Left renal pelvis (tissue), 4 donors: ENCODE data around the gene ZBTB20. TPM values are rescaled to one million over a fixed set of nuclear protein-coding genes. Genes with fewer than 3 reads are reported as not detected.

Experiments
- DNase-seq, 4 donors: peaks; one replicate each; pipeline ENCODE4 v3.0.0-alpha.2; 2013; ENCODE audit warnings: low read depth in 4 of 4, low spot score in 3 of 4
- polyA plus RNA-seq, 4 donors: library from polyadenylated mRNA; unstranded; fragments of 120-200 nt; gene quantifications; one replicate each; pipeline ENCODE4 v1.2.1, GENCODE V29; 2013; ENCODE audit not compliant: insufficient read length in 4 of 4

Gene ZBTB20
- polyA plus RNA-seq, 4 donors = 4.8 to 6.6 (median 5.4) TPM

GRCh38 chr3:114879059-114880031 is 267.7 kb downstream of the ZBTB20 start:
- DNase-seq = no peak

GRCh38 chr3:114878114-114878839 is 268.8 kb downstream of the ZBTB20 start:
- DNase-seq = no peak

GRCh38 chr3:114877378-114878113 is 269.5 kb downstream of the ZBTB20 start:
- no peak for DNase-seq

DNA sequence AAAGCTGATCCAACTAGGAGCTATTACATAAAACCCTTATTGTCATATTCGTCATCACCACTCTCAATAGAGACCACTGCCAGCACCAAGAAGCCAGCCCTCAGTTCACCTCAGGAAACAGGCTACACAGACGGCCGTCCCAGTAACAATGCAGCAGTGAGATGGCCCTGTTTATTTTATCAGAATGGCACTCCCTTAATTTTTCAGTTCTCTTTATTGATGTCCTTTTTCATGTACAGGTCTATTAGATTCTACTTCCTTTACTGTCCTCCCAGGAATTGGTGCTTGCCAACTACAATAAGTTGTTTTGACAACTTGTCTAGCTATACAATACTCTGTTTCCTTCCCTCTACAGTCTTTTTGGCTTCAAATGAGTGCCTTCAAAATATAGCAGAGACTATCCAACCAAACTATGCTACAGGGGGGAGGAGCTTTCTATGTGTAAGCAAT is 272.5 kb downstream of the ZBTB20 start:
- DNase-seq = no peak

GRCh38 chr3:114873591-114873990 is 273.5 kb downstream of the ZBTB20 start:
- no peak for DNase-seq

- DNase-seq = no peak
Measured at GRCh38 chr3:114872588-114872987, 274.5 kb downstream of the ZBTB20 start.

DNA sequence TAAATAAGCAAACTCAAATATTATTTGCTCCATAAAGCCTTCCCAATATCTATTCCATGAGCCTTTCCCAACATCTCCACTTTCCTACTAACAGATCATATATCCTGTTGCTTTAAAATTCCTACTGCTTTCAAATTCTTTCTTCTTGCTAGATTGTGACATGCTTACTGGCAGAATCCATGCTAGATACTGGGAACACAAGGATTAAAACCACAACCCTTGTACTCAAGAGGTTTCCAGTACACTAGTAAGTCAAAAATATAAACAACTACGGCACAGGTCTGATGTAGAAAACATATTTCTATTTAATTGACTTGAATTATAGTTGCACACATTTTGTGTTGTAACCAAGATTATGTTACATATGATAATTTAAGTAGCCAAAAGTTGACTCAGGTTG is 275.0 kb downstream of the ZBTB20 start:
- DNase-seq = no peak

DNA sequence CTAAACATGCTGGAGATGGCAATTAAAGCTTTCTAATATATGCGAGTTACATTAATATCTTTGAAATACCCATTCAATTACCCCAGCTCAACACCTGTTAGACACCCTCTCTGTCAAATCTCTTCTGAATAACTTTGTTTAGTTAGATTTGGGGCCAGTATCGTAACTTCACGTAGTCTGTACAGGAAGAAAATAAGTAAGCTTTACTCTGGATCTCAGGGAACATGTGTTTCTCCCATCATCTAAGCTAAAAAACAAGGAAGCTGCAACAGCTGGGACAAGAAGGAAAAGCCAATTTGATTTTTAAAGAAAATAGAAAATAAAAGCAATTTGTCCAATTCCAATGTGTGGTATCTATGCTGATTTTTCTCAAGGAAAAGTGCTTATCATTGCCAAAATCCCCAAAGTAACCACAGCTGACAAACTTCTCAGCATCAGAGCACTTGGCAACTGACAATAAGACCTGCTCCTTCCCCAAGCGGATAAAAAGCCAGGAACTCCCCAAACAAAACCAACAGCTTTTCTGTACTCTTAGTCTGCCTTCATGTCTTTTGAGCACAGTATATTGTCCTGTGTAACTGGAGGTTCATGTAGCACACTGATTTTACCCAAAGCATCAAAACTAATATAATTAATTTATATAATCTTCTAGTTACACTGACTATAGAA is 279.1 kb downstream of the ZBTB20 start:
- no peak for DNase-seq

DNA sequence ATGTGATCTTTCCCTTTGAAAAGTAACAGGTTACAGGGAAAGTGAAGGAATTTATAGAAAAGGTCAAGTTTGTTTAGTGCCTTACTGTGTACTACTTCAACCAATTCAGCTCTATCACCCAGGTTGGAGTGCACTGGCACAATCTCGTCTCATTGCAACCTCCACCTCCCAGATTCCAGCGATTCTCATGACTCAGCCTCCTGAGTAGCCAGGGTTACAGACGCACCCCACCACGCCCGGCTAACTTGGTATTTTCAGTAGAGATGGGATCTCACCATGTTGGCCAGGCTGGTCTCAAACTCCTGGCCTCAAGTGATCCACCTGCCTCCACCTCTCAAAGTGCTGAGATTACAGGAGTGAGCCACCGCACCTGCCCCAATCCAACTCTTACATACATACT is 279.7 kb downstream of the ZBTB20 start:
- no peak for DNase-seq

DNA sequence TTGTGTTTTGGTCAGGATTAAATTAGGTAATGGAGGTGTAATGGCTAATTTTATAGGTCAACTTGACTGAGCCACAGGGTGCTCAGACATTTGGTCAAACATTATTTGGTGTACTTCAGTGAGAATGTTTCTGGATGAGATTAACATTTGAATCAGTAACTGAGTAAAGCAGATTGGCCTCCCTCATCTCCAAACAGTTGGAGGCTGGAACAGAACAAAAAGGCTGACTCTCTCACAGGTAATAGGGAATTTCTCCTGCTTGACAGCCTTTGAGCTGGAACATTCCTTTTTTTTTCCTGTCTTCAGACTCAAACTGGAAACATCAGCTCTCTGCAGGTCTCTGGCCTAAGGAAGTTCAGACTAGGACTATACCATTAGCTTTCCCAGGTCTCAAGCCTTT is 280.7 kb downstream of the ZBTB20 start:
- no peak for DNase-seq

DNA sequence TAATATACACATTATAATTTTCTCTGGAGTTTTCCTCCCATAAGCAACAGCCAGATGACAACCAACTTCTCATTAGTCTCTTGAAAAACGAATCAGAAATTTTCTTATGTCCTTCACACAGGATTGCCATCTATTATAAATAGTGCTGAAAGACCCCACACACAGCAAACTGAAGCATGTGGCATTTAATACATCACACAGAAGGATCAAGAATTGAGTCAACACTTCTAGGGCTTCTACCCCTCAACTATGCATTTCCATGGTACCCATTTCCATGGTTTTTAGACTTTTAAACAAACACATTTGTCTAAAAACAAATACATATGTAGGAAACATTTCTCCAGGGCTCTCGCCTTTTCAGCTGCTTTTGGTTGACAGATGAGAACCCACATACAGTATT is 282.1 kb downstream of the ZBTB20 start:
- DNase-seq = no peak

DNA sequence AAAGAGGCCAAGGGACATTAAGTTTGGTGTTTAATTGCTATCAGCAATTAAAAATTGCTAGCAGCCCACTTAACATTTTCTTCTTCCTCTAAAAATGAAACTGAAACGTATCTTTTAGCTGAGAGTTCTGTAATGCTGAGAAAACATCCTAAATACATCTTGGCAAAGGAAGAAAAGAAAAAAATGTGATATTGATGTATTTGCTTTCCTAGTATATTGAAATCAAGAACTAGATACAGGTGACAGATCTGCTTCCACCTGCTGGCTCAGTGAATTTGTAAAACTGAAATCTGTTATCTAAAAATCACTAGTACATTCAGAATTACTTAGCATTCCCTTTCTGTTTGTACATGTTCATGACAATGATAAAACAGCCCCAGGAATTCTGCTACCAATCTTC is 283.2 kb downstream of the ZBTB20 start:
- no peak for DNase-seq

DNA sequence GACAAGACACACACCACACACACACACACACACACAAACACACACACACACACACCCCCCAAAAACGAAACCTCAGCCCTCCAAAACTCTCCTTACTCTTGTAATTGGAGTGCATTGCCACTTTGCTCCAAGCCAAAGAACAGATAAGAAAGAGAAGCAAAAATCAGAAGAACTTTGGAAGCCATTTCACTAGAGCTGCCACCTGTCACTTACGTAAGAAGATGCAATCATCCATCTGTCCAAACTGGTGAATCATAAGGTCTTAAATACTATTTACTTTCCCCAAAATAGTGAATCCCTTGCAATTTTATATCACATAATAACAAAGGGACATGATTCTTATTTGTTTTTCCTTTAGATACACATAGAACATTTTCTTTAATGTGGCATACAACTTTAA is 285.4 kb downstream of the ZBTB20 start:
- DNase-seq = no peak

- DNase-seq = no peak
Measured at GRCh38 chr3:114860531-114860930, 286.6 kb downstream of the ZBTB20 start.

GRCh38 chr3:114858329-114858728 is 288.8 kb downstream of the ZBTB20 start:
- DNase-seq = no peak

DNA sequence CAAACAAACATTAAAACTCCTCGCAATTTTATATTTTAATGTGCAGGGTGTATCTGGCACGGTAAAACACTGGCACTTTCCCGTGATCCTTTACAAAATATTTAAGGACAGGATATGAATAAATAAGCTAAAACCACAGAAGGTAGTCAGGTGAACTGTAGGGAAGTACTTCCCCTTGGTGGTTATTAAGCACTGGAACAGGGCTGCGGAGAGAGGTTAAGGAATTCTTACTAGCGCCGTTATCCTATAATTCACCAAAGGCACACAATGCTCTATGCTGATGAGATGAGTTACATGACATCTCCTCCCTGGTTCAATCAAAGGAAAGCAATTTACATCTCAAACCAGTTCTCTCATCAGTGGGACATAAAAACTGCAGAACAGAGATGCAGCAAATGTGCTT is 289.8 kb downstream of the ZBTB20 start:
- no peak for DNase-seq

- DNase-seq = no peak
Measured at GRCh38 chr3:114856835-114857234, 290.3 kb downstream of the ZBTB20 start.

DNA sequence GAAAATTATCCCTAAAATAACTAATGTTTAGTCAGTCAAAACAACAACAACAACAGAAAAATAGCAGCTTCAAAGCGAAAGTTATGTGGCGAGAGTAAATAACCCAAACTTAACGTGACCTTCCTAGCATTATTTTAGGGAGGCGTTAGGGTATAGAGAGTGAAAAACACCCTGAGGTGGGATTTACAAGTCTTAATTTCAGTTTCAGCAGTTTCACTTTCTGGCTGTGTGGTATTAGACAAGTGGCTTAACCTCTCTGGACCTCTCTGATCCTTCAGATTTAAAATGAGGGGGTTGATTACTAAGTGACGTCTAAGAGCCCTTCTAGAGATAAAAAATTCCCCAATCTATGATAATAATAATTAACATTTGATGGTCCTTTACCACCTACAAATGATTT is 291.2 kb downstream of the ZBTB20 start:
- DNase-seq = no peak

- DNase-seq = no peak
Measured at GRCh38 chr3:114852966-114853365, 294.1 kb downstream of the ZBTB20 start.

DNA sequence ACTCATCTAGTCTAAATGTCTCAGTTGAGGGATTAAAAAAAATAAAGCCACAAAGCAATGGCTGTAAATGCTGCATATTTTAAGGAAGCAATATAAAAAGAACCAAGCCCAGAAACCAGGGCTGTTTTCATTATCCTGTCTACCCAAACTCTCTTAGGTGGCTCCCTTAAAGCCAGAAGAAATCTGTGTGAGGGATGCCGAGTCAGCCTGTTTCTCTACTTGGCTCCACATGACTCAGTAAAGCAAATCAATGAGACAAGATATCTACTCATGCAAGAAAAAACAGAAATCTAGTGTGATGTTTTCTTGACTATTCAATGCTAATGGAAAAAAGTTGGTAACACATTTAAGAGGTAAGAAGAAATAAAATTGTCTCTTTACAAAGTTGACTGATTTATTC is 296.2 kb downstream of the ZBTB20 start:
- DNase-seq = no peak
